Measurements from ENCODE around the gene LMAN1. TPM values are rescaled to one million over a fixed set of nuclear protein-coding genes. Genes with fewer than 3 reads are reported as not detected.

The LMAN1 gene
- total RNA-seq, 1 donor from 2014 or later = 110 TPM

DNA sequence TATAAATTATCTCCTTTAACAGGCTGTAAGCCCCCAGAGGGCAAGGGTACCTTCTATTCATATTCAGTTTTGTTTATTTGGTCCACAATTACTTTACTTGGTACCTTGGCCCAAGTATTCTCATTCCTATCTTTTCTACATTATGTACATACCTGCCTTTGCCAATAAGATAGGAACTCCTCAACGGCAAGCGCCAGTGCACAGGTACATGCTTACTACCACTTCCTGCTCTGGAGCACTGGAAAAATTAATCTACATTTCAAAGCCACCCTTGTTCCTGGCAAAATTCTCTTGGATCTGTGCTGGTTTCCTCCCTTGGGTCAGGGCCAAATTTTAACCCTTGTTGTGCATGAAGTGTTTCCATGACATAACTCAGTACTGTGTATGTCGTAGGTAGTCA is 34.3 kb upstream of the LMAN1 start:
- TF ChIP-seq, protein P1, sequence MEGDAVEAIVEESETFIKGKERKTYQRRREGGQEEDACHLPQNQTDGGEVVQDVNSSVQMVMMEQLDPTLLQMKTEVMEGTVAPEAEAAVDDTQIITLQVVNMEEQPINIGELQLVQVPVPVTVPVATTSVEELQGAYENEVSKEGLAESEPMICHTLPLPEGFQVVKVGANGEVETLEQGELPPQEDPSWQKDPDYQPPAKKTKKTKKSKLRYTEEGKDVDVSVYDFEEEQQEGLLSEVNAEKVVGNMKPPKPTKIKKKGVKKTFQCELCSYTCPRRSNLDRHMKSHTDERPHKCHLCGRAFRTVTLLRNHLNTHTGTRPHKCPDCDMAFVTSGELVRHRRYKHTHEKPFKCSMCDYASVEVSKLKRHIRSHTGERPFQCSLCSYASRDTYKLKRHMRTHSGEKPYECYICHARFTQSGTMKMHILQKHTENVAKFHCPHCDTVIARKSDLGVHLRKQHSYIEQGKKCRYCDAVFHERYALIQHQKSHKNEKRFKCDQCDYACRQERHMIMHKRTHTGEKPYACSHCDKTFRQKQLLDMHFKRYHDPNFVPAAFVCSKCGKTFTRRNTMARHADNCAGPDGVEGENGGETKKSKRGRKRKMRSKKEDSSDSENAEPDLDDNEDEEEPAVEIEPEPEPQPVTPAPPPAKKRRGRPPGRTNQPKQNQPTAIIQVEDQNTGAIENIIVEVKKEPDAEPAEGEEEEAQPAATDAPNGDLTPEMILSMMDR (IDR thresholded peaks at IDR 0.05; ENCODE audit: unreplicated experiment) = no peak
- no peaks in the 10 kb centered on the region for H3K9me3 Mint-ChIP-seq
- H3K4me3 Mint-ChIP-seq = no peak overlapping the region
- no peak overlapping the region for H3K27ac Mint-ChIP-seq
- H3K36me3 Mint-ChIP-seq = no peaks in the 10 kb centered on the region
- peaks cover 9% of the 10 kb centered on the region for H3K27me3 Mint-ChIP-seq (ENCODE audit: low read depth)
- no peak for DNase-seq (ENCODE audit: low spot score in 2 of 2, unreplicated experiment in 2 of 2)
- peaks cover 2% of the 10 kb centered on the region for H3K4me1 Mint-ChIP-seq

DNA sequence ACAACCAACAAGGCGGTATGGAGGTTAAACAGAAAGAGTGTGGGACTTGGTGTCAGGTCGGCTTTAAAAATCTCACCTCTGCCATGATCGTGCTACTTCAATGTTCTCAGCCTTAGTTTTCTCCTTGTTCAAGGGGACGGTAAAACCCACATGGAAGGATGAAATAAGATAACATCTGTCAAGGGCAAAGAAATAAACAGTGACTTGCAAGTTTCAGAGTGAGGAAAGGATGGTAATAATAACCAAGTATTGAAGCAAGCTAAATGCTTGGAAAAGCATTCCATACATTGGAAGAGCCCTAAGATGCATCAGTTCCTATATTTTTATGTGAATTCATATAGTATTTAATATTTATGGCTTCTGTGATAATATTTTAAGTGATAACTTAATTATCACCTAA is 29.8 kb upstream of the LMAN1 start:
- no peaks in the 10 kb centered on the region for H3K9me3 Mint-ChIP-seq
- no peak overlapping the region for H3K27ac Mint-ChIP-seq
- TF ChIP-seq, protein P1 (IDR thresholded peaks at IDR 0.05; ENCODE audit: unreplicated experiment) = no peak
- H3K36me3 Mint-ChIP-seq = no peaks in the 10 kb centered on the region
- no peak overlapping the region for H3K4me3 Mint-ChIP-seq
- no peak for DNase-seq (ENCODE audit: low spot score in 2 of 2, unreplicated experiment in 2 of 2)
- peaks cover 24% of the 10 kb centered on the region for H3K27me3 Mint-ChIP-seq (ENCODE audit: low read depth)
- H3K4me1 Mint-ChIP-seq = peaks cover 4% of the 10 kb centered on the region

DNA sequence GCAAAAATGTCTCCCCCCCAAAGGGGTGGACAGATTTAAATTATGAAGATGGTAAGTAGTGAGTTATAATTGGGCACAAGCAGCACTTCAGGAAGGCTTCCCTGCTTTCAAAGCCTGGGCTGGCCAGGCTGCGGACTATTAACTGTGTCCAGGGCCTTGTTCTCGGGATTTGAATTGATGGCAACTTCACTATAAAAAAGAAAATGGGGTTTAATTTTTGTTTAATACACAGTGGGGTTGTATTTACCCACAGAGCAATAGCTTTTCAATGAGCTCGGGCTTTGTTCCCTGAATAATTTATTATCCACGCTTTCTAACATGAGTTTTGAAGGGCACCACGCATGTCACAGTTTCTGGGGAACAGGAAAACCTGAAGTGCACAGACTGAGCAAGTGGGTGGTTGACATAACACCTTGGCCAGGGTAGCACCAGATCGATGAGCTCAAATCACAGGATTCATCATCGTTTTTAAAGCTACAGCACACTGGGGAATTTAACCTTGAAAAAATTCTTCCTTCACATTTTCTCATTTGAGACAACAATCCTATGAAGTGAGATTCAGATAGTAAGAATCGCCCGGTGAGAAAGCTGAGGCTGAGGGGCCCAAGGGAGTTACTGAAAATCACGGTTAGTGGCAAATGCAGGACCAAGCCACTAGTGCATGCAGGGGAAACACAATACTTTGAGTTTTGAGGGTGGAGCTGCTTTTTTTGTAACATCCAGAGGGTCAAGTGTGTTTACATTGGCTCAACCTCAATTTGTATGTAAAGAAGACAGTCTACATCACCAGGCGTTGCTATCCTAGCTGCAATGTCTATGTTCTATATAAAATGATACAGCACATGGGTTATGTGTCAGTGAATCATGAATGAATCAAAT is 28.9 kb upstream of the LMAN1 start:
- H3K36me3 Mint-ChIP-seq = no peaks in the 10 kb centered on the region
- peaks cover 25% of the 10 kb centered on the region for H3K27me3 Mint-ChIP-seq (ENCODE audit: low read depth)
- peaks cover 4% of the 10 kb centered on the region for H3K4me1 Mint-ChIP-seq
- H3K9me3 Mint-ChIP-seq = no peaks in the 10 kb centered on the region
- DNase-seq (ENCODE audit: low spot score in 2 of 2, unreplicated experiment in 2 of 2) = no peak
- H3K27ac Mint-ChIP-seq = no peak overlapping the region
- TF ChIP-seq, protein P1 (IDR thresholded peaks at IDR 0.05; ENCODE audit: unreplicated experiment) = no peak
- no peak overlapping the region for H3K4me3 Mint-ChIP-seq

DNA sequence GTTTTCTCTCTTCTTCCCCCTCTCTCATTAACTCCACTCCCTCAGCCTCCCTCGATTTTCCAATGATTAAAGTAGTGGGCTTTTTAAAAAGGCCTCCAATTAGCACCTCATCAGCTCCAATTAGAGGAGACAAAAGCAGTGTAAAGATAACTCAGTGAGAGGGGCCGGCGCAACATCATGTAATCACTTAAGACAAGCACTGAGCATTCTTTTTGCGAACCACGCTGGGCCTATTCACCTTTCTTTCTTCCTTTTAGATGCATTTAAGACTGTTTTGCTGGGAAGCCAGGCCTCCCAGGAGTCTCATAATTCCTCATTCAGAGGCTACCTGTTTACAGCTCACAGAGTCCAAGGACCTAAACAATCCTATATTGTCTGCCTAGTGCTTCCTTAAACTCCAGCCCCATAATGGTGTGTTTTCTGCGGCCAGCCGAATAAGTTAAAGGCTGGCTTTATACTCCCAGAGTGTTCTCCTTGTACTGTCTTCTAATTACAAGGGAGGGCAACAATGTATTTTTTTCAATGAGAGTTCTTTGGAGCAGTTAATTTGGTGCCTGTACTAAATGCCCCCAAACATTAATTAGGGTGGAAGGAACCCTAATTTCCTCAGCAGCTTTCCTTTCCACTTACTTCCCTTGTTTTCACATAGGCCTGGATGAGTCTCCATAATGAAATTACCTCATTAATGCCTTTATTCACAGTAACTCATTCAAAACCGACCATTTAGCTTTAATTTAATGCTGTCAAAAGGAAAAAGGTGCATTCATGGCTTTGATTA is 28.0 kb upstream of the LMAN1 start:
- TF ChIP-seq, protein P1 (IDR thresholded peaks at IDR 0.05; ENCODE audit: unreplicated experiment) = no peak
- no peaks in the 10 kb centered on the region for H3K36me3 Mint-ChIP-seq
- peaks cover 20% of the 10 kb centered on the region for H3K27me3 Mint-ChIP-seq (ENCODE audit: low read depth)
- no peaks in the 10 kb centered on the region for H3K9me3 Mint-ChIP-seq
- H3K27ac Mint-ChIP-seq = no peak overlapping the region
- DNase-seq (ENCODE audit: low spot score in 2 of 2, unreplicated experiment in 2 of 2) = no peak
- peaks cover 4% of the 10 kb centered on the region for H3K4me1 Mint-ChIP-seq
- no peak overlapping the region for H3K4me3 Mint-ChIP-seq

DNA sequence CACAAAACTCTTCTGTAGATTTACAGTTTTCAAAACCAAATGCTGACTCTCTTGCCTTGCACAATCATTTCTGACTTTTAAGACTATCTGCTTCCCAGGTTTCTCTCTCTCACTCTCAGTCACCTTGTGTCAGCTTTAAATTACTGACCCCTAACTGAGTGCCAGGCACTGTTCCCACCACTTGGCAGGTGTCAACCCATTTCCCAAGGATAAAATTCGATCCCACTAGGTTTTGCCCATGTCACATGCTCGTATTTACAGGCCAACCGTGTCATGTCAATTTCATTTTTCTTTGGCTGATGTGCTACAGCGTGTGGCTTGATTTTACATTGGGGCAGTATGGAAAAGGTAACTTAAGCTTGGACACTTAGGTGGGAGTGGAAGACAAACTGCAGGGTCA is 26.1 kb upstream of the LMAN1 start:
- H3K27ac Mint-ChIP-seq = no peak overlapping the region

More for the DNA sequence above, 26.1 kb upstream of the LMAN1 start:
- Mint-ChIP-seq H3K9me3 (no peaks in the 10 kb centered on the region), H3K4me3 (no peak overlapping the region), H3K36me3 (no peaks in the 10 kb centered on the region), H3K4me1 (peaks cover 4% of the 10 kb centered on the region), H3K27me3 (ENCODE audit: low read depth) (peaks cover 23% of the 10 kb centered on the region)
- TF ChIP-seq, protein P1 (IDR thresholded peaks at IDR 0.05; ENCODE audit: unreplicated experiment) = no peak
- DNase-seq (ENCODE audit: low spot score in 2 of 2, unreplicated experiment in 2 of 2) = no peak
